SU-DHL-6 (cell line): ENCODE results near the gene FLYWCH1.

Experiments used
- H2AFZ ChIP-seq: fragments of 200-600 bp; sonication (generic); 2 replicates; pipeline ENCODE4 v1.6.1; 2014; ENCODE audit warnings: low read depth, mild to moderate bottlenecking, moderate library complexity, mixed read lengths, antibody characterized with exemption, low read length; ENCODE audit not compliant: severe bottlenecking
- H3F3A ChIP-seq: fragments of 200-600 bp; shearing (Covaris generic); 2 replicates; pipeline ENCODE4 v1.6.0; 2016; ENCODE audit warnings: antibody characterized with exemption, mild to moderate bottlenecking; ENCODE audit not compliant: insufficient read depth
- H3K27ac ChIP-seq: fragments of 200-600 bp; sonication (generic); 2 replicates; pipeline ENCODE4 v1.5.1; 2016; ENCODE audit warnings: low read depth, mild to moderate bottlenecking, low read length, moderate library complexity, mixed read lengths
- H3K27me3 ChIP-seq: fragments of 200-600 bp; sonication (generic), shearing (Covaris generic); 2 replicates; pipeline ENCODE4 v1.6.0; 2014; ENCODE audit warnings: mild to moderate bottlenecking, low read length
- H3K36me3 ChIP-seq: fragments of 200-600 bp; sonication (generic); 2 replicates; pipeline ENCODE4 v1.6.1; 2014; ENCODE audit warnings: mild to moderate bottlenecking, low read length, mixed read lengths
- H3K4me2 ChIP-seq: fragments of 300-600, 200-600 bp; shearing (Covaris generic), sonication (generic); 2 replicates; pipeline ENCODE4 v1.6.0; 2014; ENCODE audit warnings: low read length, low read depth, mild to moderate bottlenecking; ENCODE audit not compliant: poor library complexity, severe bottlenecking
- H3K4me3 ChIP-seq: fragments of 200-600 bp; sonication (generic); 2 replicates; pipeline ENCODE4 v1.5.1; 2014; ENCODE audit warnings: antibody characterized with exemption, low read length, mild to moderate bottlenecking, mixed read lengths; ENCODE audit not compliant: insufficient read depth, poor library complexity, severe bottlenecking
- H3K79me2 ChIP-seq: fragments of 200-600 bp; sonication (generic); 2 replicates; pipeline ENCODE4 v1.6.1; 2014; ENCODE audit warnings: mild to moderate bottlenecking, low read length, moderate library complexity; ENCODE audit not compliant: insufficient read depth
- H3K9ac ChIP-seq: fragments of 200-600 bp; sonication (generic); 2 replicates; pipeline ENCODE4 v1.7.0; 2014; ENCODE audit warnings: mild to moderate bottlenecking, low read length
- H3K9me2 ChIP-seq: fragments of 200-600 bp; sonication (generic); replicated peaks from 2 replicates; pipeline ENCODE4 v1.6.1; 2014; ENCODE audit warnings: low read length; ENCODE audit not compliant: insufficient read depth
- H3K9me3 ChIP-seq: fragments of 200-600 bp; sonication (generic); 2 replicates; pipeline ENCODE4 v1.6.1; 2014; ENCODE audit warnings: low read length, mixed read lengths; ENCODE audit not compliant: insufficient read depth
- H4K20me1 ChIP-seq: fragments of 200-600 bp; sonication (generic); 2 replicates; pipeline ENCODE4 v1.6.1; 2014; ENCODE audit warnings: low read depth, mild to moderate bottlenecking, antibody characterized with exemption, low read length, moderate library complexity, mixed read lengths
- CTCF ChIP-seq: fragments of 200-600 bp; sonication (generic); IDR thresholded peaks from one replicate; pipeline ENCODE4 v1.5.1; 2017; ENCODE audit warnings: antibody characterized with exemption, mild to moderate bottlenecking, low read length, moderate library complexity; ENCODE audit not compliant: insufficient read depth, poor library complexity, severe bottlenecking
- EZH2phosphoT487 ChIP-seq: fragments of 200-600 bp; sonication (generic), shearing (Covaris generic); conservative IDR thresholded peaks from 2 replicates; pipeline ENCODE4 v1.6.1; 2018; ENCODE audit warnings: mild to moderate bottlenecking, antibody characterized with exemption, low read length, moderate library complexity, mixed read lengths

The FLYWCH1 gene

GRCh38 chr16:2899564-2900072 is 12.1 kb upstream of the FLYWCH1 start:
- Histone ChIP-seq H3K9me3 (no peaks in the 10 kb centered on the region), H3K27ac (no peak overlapping the region), H4K20me1 (no peaks in the 10 kb centered on the region), H2AFZ (no peak overlapping the region), H3K79me2 (no peaks in the 10 kb centered on the region), H3K36me3 (no peaks in the 10 kb centered on the region), H3F3A (no peaks in the 10 kb centered on the region), H3K9ac (no peak overlapping the region), H3K4me2 (no peak overlapping the region), H3K9me2 (no peaks in the 10 kb centered on the region), H3K27me3 (no peaks in the 10 kb centered on the region), H3K4me3 (no peak overlapping the region)
- TF ChIP-seq CTCF (no peak), EZH2phosphoT487 (no peak)

GRCh38 chr16:2900526-2901075 is 11.1 kb upstream of the FLYWCH1 start:
- TF ChIP-seq CTCF (no peak), EZH2phosphoT487 (no peak)
- Histone ChIP-seq H3K36me3 (no peaks in the 10 kb centered on the region), H3K79me2 (no peaks in the 10 kb centered on the region), H3K9ac (no peak overlapping the region), H3K27me3 (no peaks in the 10 kb centered on the region), H3K27ac (no peak overlapping the region), H3K9me2 (no peaks in the 10 kb centered on the region), H3K4me2 (no peak overlapping the region), H2AFZ (no peak overlapping the region), H4K20me1 (no peaks in the 10 kb centered on the region), H3K9me3 (no peaks in the 10 kb centered on the region), H3K4me3 (no peak overlapping the region), H3F3A (no peaks in the 10 kb centered on the region)

GRCh38 chr16:2902337-2903130 is 9.2 kb upstream of the FLYWCH1 start:
- Histone ChIP-seq H3K9me3 (no peaks in the 10 kb centered on the region), H3K36me3 (no peaks in the 10 kb centered on the region)

More at GRCh38 chr16:2902337-2903130, 9.2 kb upstream of the FLYWCH1 start:
- Histone ChIP-seq H3K27me3 (no peaks in the 10 kb centered on the region), H3K9ac (no peak overlapping the region), H3K27ac (no peak overlapping the region), H3K9me2 (no peaks in the 10 kb centered on the region), H3K4me3 (no peak overlapping the region), H4K20me1 (no peaks in the 10 kb centered on the region), H3F3A (0 out of 2 replicates have a peak, but pooled peaks cover 5% of the 10 kb centered on the region), H3K79me2 (no peaks in the 10 kb centered on the region), H2AFZ (no peak overlapping the region), H3K4me2 (no peak overlapping the region)
- TF ChIP-seq CTCF, result no peak
- no peak for TF ChIP-seq EZH2phosphoT487
